Smooth muscle cell (in vitro differentiated cells): ENCODE results near the gene EME1. TPM values are rescaled to one million over a fixed set of nuclear protein-coding genes. Genes with fewer than 3 reads are reported as not detected.

Experiments
- DNase-seq: peaks from one replicate; lab custom pipeline; 2025; ENCODE audit not compliant: unreplicated experiment; lab: John Stamatoyannopoulos, UW
- H2AFZ ChIP-seq: fragments of 200-600 bp; sonication (generic); 2 replicates; pipeline ENCODE4 v1.6.0; 2016; ENCODE audit warnings: antibody characterized with exemption, low read depth, mild to moderate bottlenecking
- H3F3A ChIP-seq: fragments of 200-600 bp; sonication (generic); 2 replicates; pipeline ENCODE4 v1.6.0; 2017; ENCODE audit warnings: antibody characterized with exemption, low read depth
- H3K27ac ChIP-seq: fragments of 200-600 bp; sonication (generic); 2 replicates; pipeline ENCODE4 v1.5.1; 2016; ENCODE audit warnings: low read depth, mild to moderate bottlenecking
- H3K27me3 ChIP-seq: fragments of 200-600 bp; sonication (generic); 2 replicates; pipeline ENCODE4 v1.6.1; 2016; ENCODE audit warnings: low read depth, mild to moderate bottlenecking
- H3K36me3 ChIP-seq: fragments of 200-600 bp; sonication (generic); 2 replicates; pipeline ENCODE4 v1.5.1; 2016; ENCODE audit warnings: low read depth
- H3K4me1 ChIP-seq: fragments of 200-600 bp; sonication (generic); 2 replicates; pipeline ENCODE4 v1.5.1; 2016; ENCODE audit warnings: low read depth
- H3K4me2 ChIP-seq: fragments of 200-600 bp; sonication (generic); 2 replicates; pipeline ENCODE4 v1.6.0; 2016; ENCODE audit warnings: mild to moderate bottlenecking
- H3K4me3 ChIP-seq: fragments of 200-600 bp; sonication (generic); 2 replicates; pipeline ENCODE4 v1.5.1; 2016; ENCODE audit warnings: mild to moderate bottlenecking
- H3K79me2 ChIP-seq: fragments of 200-600 bp; sonication (generic); 2 replicates; pipeline ENCODE4 v1.6.0; 2016; ENCODE audit warnings: low read depth, mild to moderate bottlenecking
- H3K9ac ChIP-seq: fragments of 200-600 bp; sonication (generic); 2 replicates; pipeline ENCODE4 v1.6.0; 2016; ENCODE audit warnings: low read depth
- H3K9me3 ChIP-seq: fragments of 200-600 bp; sonication (generic); replicated peaks from 2 replicates; pipeline ENCODE4 v1.5.1; 2016; ENCODE audit warnings: low read depth
- H4K20me1 ChIP-seq: fragments of 200-600 bp; sonication (generic); 2 replicates; pipeline ENCODE4 v1.6.0; 2016; ENCODE audit warnings: low read depth
- whole genome bisulfite sequencing: methylation state at CpG from one replicate; pipeline ENCODE4 v1.1.7; 2016; ENCODE audit warnings: low lambda C conversion rate; 5-methylcytosine and 5-hydroxymethylcytosine counted together
- polyA plus RNA-seq: library from polyadenylated mRNA; unstranded; fragments of >200 nt; fragmentation: Nextera tagmentation; extraction: Ambion mirVana; gene quantifications from 2 replicates; pipeline ENCODE4 v1.2.1, GENCODE V29; 2016
- total RNA-seq: library from RNA; depleted of rRNA; stranded (reverse); fragments of >200 nt; gene quantifications from 2 replicates; pipeline ENCODE4 v1.2.3, GENCODE V29; 2014
- TF ChIP-seq, protein P1 (sequence below): fragments of 200-600 bp; sonication (generic); IDR thresholded peaks from 2 replicates; pipeline ENCODE4 v1.5.1; 2017; ENCODE audit warnings: borderline replicate concordance, mild to moderate bottlenecking, antibody characterized with exemption; ENCODE audit not compliant: insufficient read depth, poor library complexity, severe bottlenecking

The EME1 gene
- total and polyA plus RNA-seq, 2 experiments from 2014 or later: 8.2 to 9.6 TPM

DNA sequence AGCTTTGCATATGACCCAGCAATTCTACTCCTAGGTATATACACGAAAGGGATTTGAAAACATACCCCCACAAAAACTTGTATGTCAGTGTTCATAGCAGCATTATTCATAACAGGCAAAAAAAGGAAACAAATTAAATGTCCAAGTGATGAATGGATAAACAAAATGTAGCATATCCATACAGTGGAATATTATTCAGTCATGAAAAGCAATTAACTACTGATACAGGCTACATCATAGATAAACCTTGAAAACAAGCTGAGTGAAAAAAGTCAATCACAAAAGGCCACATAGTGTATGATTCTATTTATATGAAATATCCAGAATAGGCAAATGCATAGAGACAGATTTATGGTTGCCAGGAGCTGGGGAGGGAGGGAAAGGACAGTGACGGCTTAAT lies 676 bp downstream of the EME1 start:
- Histone ChIP-seq H3K4me3 (peak overlapping the region; percentile 91), H2AFZ (no peak overlapping the region), H3K9ac (no peak overlapping the region), H3F3A (no peaks in the 10 kb centered on the region), H3K79me2 (peaks cover 15% of the 10 kb centered on the region), H3K4me1 (peaks cover 11% of the 10 kb centered on the region), H3K27me3 (no peaks in the 10 kb centered on the region), H3K4me2 (peak overlapping the region; percentile 88), H3K9me3 (no peaks in the 10 kb centered on the region), H3K36me3 (peaks cover 5% of the 10 kb centered on the region), H4K20me1 (no peaks in the 10 kb centered on the region), H3K27ac (no peak overlapping the region)
- WGBS: 84% methylated on average over 2 of the region's 2 CpGs
- no peak for DNase-seq
- TF ChIP-seq, protein P1, sequence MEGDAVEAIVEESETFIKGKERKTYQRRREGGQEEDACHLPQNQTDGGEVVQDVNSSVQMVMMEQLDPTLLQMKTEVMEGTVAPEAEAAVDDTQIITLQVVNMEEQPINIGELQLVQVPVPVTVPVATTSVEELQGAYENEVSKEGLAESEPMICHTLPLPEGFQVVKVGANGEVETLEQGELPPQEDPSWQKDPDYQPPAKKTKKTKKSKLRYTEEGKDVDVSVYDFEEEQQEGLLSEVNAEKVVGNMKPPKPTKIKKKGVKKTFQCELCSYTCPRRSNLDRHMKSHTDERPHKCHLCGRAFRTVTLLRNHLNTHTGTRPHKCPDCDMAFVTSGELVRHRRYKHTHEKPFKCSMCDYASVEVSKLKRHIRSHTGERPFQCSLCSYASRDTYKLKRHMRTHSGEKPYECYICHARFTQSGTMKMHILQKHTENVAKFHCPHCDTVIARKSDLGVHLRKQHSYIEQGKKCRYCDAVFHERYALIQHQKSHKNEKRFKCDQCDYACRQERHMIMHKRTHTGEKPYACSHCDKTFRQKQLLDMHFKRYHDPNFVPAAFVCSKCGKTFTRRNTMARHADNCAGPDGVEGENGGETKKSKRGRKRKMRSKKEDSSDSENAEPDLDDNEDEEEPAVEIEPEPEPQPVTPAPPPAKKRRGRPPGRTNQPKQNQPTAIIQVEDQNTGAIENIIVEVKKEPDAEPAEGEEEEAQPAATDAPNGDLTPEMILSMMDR: no peak

DNA sequence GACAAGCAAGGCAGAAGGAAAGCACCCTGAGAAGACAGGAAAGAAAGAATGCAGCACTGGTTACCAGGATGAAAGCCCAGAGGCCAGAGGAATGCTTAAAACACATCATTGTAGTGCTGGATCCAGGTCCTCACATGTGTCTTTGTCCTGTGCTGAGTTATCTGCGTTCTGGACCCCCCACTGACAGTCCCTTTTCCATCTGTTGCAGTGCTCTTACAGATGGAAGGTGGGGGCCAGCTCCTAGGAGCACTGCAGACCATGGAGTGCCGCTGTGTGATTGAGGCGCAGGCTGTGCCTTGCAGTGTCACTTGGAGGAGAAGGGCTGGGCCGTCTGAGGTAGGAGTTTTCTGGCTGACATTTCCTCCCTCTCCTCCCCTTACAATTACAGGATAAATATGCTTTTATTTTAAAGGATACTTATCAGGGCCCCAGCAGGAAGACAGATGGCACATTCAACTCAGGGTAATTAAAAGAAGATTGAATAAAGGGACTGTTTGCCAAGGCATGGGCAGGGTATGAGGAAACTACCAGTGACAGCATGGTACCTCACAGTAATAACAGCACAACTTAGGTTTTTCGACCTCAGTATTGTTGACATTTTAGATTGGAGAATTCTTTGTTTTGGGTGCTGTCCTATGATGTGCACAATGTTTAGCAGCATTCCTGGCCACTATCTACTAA lies 3.0 kb downstream of the EME1 start:
- Histone ChIP-seq H3K4me1 (peaks cover 11% of the 10 kb centered on the region), H3K9ac (no peak overlapping the region), H3K27me3 (no peaks in the 10 kb centered on the region), H3F3A (peaks cover 2% of the 10 kb centered on the region), H3K4me2 (no peak overlapping the region), H3K36me3 (no peaks in the 10 kb centered on the region), H4K20me1 (no peaks in the 10 kb centered on the region), H2AFZ (no peak overlapping the region), H3K9me3 (no peaks in the 10 kb centered on the region), H3K4me3 (no peak overlapping the region), H3K79me2 (peaks cover 14% of the 10 kb centered on the region), H3K27ac (no peak overlapping the region)
- no peak for DNase-seq
- 90% methylated on average over 5 of the region's 5 CpGs for WGBS
- TF ChIP-seq, protein P1: no peak

DNA sequence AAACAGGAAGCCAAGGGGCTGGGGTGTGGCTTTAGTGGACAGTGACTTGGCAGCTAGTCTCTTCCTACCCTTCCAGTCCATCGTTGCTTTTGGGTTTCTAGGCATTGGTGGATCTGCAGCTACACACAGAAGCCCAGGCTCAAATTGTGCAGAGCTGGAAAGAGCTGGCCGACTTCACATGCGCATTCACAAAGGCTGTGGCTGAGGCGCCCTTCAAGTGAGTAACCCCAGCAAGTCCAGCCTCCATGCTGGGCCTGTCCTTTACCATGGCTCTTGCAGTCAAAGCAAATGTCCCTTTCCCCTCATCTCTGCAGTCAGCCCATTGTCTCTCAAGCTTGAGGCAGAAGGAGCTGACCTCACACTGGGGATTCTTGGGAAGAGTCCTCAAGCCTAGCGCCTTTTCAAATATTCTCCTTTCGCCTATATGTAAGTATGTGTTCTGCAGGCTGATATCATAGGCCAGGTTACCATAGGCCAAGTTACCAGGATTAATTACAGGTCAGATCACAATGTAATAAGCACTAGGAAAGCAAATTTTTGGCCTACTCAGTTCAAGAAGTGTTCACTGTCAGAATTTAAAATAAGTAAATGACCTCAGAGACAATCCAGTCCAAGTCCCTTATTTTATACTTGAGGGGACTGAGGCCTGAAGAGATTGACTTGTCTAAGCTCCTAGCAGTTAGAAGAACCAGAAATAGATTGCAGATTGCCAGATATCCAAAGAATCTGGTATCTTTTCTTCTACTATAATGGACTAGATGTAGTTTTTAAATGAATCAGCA lies 6.5 kb downstream of the EME1 start:
- peaks cover 25% of the 10 kb centered on the region for H4K20me1 ChIP-seq
- no peaks in the 10 kb centered on the region for H3K27me3 ChIP-seq
- H3F3A ChIP-seq: peaks cover 27% of the 10 kb centered on the region
- 95% methylated on average over 6 of the region's 6 CpGs for WGBS
- H3K4me3 ChIP-seq: no peak overlapping the region
- no peaks in the 10 kb centered on the region for H3K79me2 ChIP-seq
- H2AFZ ChIP-seq: no peak overlapping the region
- no peaks in the 10 kb centered on the region for H3K4me1 ChIP-seq
- H3K4me2 ChIP-seq: no peak overlapping the region
- H3K27ac ChIP-seq: no peak overlapping the region
- TF ChIP-seq, protein P1: no peak
- DNase-seq: no peak
- no peaks in the 10 kb centered on the region for H3K9me3 ChIP-seq
- H3K9ac ChIP-seq: no peak overlapping the region
- peaks cover 16% of the 10 kb centered on the region for H3K36me3 ChIP-seq
